ENCODE results near the gene SMPD1. TPM values are rescaled to one million over a fixed set of nuclear protein-coding genes. Genes with fewer than 3 reads are reported as not detected.

The SMPD1 gene
- polyA plus RNA-seq, 4 donors = 31.8 to 35.9 (median 35.4) TPM

Other genes with a start within 250 kb of the SMPD1 start
- not detected for gene OR52B2, start 220.1 kb upstream of the SMPD1 start, polyA plus RNA-seq (ENCODE audit: insufficient read length in 4 of 4)
- gene OR52W1, start 191.2 kb upstream of the SMPD1 start, polyA plus RNA-seq (ENCODE audit: insufficient read length in 4 of 4) = under 1 TPM in 2 of 4 donors, not detected in 2; 0.21 to 0.27 TPM
- gene C11orf42, start 184.9 kb upstream of the SMPD1 start, polyA plus RNA-seq (ENCODE audit: insufficient read length in 4 of 4) = 1 to 10 TPM in 2 of 4 donors, under 1 TPM in 2; 0.66 to 2.6 (median 1.5) TPM
- 10 to 100 TPM; 37.7 to 76.2 (median 56.7) TPM for gene FHIP1B, start 155.8 kb upstream of the SMPD1 start, polyA plus RNA-seq (ENCODE audit: insufficient read length in 4 of 4)
- under 1 TPM in 3 of 4 donors, not detected in 1; 0.23 to 0.34 (median 0.27) TPM for gene CNGA4, start 151.4 kb upstream of the SMPD1 start, polyA plus RNA-seq (ENCODE audit: insufficient read length in 4 of 4)
- 1 to 10 TPM in 1 of 4 donors, under 1 TPM in 3; 0.28 to 1.1 (median 0.67) TPM for gene CCKBR, start 130.6 kb upstream of the SMPD1 start, polyA plus RNA-seq (ENCODE audit: insufficient read length in 4 of 4)
- gene CAVIN3, start 70.0 kb upstream of the SMPD1 start, polyA plus RNA-seq (ENCODE audit: insufficient read length in 4 of 4) = 10 to 100 TPM; 13.3 to 25.4 (median 18.4) TPM
- 10 to 100 TPM; 49.1 to 71.1 (median 59.7) TPM for gene APBB1, start 28.6 kb downstream of the SMPD1 start, polyA plus RNA-seq (ENCODE audit: insufficient read length in 4 of 4)
- gene HPX, start 50.5 kb downstream of the SMPD1 start, polyA plus RNA-seq (ENCODE audit: insufficient read length in 4 of 4) = 1 to 10 TPM; 1.7 to 8.6 (median 5.9) TPM
- 10 to 100 TPM; 16.7 to 31.9 (median 23.6) TPM for gene TRIM3, start 83.5 kb downstream of the SMPD1 start, polyA plus RNA-seq (ENCODE audit: insufficient read length in 4 of 4)
- 10 to 100 TPM; 60.4 to 84.0 (median 70.5) TPM for gene ARFIP2, start 90.9 kb downstream of the SMPD1 start, polyA plus RNA-seq (ENCODE audit: insufficient read length in 4 of 4)
- gene TIMM10B, start 91.0 kb downstream of the SMPD1 start, polyA plus RNA-seq (ENCODE audit: insufficient read length in 4 of 4) = 10 to 100 TPM; 36.3 to 38.9 (median 38.3) TPM
- gene DNHD1, start 106.8 kb downstream of the SMPD1 start, polyA plus RNA-seq (ENCODE audit: insufficient read length in 4 of 4) = 10 to 100 TPM in 2 of 4 donors, 1 to 10 TPM in 2; 4.1 to 14.4 (median 9.3) TPM
- gene RRP8, start 213.1 kb downstream of the SMPD1 start, polyA plus RNA-seq (ENCODE audit: insufficient read length in 4 of 4) = 10 to 100 TPM; 18.0 to 26.5 (median 24.0) TPM
- 100 to 1,000 TPM; 154 to 165 (median 158) TPM for gene ILK, start 213.3 kb downstream of the SMPD1 start, polyA plus RNA-seq (ENCODE audit: insufficient read length in 4 of 4)
- gene TAF10, start 221.7 kb downstream of the SMPD1 start, polyA plus RNA-seq (ENCODE audit: insufficient read length in 4 of 4) = 100 to 1,000 TPM in 1 of 4 donors, 10 to 100 TPM in 3; 64.8 to 107 (median 78.5) TPM
- 100 to 1,000 TPM in 3 of 4 donors, 10 to 100 TPM in 1; 89.2 to 119 (median 113) TPM for gene TPP1, start 228.9 kb downstream of the SMPD1 start, polyA plus RNA-seq (ENCODE audit: insufficient read length in 4 of 4)

Data from left renal cortex interstitium (tissue), 4 donors.